GM18870 (cell line): ENCODE results near the gene SPRED3.
A peak's percentile ranks its signal among the peaks of the same experiment; 100 is the strongest.
"Not testable (repeated sequence)": the region's sequence is repeated elsewhere in the genome, so short reads cannot be mapped to it uniquely, and the experiment has no call there.

Experiments used
- ATAC-seq: cut with Tn5 transposase; IDR thresholded peaks from one replicate; pipeline ENCODE4 v1.9.1; 2021; ENCODE audit warnings: moderate library complexity; ENCODE audit not compliant: unreplicated experiment

Gene SPRED3

DNA sequence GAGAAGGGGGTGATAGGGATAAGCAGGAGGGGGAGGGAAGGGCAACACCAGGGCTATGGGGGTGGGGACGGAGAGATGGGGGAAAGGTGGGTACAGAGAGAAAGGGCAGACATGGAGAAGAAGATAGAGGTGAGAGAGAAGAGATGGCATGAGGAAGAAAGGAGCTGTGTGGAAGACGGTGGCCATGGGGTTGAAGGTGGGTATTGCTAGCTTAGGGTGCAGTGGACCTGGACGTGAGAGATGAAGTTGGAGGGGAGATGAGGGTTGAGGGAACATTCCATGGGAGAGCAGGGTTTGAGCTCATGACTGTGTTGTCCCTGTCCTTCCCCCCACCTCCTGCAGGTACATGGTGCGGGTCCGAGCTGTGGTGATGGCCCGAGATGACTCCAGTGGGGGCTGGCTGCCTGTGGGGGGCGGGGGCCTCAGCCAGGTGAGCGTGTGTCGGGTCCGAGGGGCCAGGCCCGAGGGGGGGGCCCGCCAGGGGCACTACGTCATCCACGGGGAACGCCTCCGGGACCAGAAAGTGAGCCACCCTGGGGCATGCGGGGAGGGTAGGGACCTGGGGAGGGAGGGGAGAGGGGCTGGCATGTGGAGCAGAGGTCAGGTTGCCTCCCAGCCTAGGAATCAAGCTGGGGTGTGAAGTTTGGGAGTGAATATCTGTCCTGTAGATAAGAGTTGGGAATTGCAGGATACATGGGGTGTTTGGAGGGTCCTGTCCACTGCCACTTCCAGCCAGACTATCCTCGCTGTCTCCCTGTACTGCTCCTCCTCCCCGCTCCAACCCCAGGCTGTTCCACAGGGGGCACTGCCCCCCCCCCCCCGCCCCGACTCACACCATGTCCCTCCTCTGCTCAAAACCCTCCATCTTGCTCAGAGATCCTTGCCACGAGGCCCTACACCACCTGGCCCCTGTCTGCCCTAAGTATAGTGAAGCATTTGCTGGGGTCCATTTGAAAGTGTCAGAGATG is 1.7 kb downstream of the SPRED3 start:
- no peak for ATAC-seq

DNA sequence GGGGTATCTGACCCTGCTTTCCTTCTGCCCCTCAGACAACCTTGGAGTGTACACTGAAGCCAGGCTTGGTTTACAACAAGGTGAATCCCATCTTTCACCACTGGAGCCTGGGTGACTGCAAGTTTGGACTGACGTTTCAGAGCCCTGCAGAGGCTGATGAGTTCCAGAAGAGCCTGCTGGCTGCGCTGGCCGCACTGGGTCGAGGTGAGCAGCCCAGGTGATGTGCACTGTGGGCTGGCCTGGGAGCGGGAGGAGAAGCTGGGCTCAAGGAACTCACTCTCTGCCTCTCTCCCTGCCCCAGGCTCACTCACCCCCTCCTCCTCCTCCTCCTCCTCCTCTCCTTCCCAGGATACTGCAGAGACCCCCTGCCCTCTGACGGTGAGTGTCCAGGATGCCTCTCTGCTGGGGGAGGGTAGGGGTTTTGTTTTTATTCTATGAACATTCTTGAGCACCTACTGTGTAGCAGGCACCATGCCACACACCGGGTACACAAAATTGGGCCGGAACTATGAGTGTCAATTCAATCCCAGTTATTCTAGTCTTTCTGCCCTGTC is 3.5 kb downstream of the SPRED3 start:
- ATAC-seq: no peak

DNA sequence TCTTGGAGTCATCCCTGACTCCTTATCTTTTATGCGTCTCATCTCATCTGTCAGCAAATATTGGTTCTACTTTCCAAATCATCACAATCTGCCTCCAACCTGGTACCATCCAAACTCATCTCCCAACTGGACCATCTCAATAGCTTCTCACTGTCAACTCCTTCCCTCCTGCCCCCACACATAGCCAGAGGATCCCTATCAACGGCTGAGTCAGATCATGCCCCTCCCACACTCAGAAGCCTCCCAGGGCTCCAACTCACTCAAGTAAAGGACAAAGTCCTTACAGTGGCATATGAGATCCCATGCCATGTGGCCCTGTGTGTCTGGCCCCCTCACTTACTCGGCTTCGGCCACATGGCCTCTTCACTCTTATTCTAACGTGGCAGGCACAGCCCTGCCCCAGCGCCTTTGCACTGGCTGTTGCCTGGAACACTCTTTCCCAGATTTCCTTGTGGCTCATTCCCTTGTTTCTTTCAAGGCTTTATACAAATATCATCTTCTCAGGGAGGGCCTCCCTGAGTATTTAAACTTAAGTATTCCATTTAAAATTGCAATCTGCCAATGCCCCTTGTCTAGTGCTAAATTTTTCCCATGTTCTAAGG is 4.3 kb downstream of the SPRED3 start:
- no peak for ATAC-seq

DNA sequence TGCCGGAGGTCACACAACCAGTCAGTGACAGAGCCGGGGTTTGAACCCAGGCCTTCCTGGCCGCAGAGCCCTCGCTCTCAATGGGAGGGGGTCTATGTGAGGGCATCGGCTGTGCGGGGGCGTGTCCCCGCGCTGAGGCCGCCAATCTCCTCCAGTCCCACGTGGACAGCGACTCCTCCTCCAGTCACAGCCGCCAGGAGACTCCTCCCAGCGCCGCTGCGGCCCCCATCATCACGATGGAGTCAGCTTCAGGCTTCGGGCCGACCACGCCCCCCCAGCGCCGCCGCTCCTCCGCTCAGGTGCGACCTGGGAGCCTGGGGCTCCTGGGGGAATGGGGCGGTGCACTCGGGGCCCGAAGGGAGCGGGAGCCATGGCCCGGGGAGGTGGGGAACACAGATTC is 6.0 kb downstream of the SPRED3 start:
- no peak for ATAC-seq

DNA sequence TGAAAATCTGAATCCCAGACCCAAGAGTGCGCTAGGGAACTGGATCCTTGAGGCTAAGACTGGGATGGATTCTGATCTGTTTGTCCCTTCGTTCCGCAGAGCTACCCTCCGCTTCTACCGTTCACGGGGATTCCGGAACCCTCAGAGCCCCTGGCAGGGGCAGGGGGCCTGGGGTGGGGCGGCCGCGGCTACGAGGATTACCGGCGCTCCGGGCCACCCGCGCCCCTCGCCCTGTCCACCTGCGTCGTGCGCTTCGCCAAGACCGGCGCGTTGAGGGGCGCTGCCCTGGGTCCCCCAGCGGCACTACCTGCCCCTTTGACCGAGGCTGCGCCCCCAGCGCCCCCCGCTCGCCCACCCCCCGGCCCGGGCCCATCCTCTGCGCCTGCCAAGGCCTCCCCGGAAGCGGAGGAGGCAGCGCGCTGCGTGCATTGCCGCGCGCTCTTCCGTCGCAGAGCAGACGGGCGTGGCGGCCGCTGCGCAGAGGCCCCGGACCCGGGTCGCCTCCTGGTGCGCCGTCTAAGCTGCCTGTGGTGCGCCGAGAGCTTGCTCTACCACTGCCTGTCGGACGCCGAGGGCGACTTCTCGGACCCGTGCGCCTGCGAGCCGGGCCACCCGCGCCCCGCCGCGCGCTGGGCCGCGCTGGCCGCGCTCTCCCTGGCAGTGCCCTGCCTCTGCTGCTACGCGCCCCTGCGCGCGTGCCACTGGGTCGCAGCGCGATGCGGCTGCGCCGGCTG is 7.1 kb downstream of the SPRED3 start:
- no peak for ATAC-seq

DNA sequence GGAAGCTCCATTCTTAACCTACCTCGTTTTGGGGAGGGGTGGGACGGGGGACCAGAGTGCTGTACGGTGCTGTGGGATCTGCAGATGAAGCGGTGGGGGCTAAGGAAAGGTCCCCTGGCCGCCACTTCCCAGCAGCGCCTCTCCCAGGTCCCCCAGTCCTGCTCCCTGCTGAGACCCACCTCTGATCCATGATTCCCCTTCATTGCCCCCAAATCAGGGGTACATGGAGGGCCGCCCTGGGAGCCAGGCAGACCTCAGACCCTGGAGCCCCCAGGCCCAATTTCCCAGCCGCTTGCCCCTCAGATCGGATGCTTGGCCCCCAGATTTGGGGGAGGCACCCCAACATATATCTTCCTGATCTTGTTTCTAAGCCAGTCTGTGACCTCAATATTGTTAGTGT is 10.6 kb downstream of the SPRED3 start:
- no peak for ATAC-seq

DNA sequence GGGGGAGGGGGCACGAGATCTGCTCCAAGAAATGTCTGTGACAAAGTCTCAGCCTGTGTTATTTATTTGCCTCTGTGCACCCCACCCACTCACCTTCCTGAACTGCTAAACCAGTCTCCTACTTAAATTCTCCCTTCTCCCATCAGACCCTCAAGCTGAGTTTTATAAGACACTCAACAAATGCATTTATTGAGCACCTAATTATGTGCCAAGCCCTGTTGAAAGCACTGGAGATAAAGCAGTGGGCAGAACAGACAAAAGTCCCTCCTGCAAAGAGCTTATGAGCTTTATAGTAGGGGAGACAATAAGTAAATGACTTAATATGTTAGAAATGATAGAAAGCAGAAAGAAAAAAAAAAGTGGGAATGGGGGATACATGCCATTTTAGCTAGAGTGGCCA is 11.0 kb downstream of the SPRED3 start:
- ATAC-seq: no peak

- ATAC-seq: no peak
These were observed 11.9 kb downstream of the SPRED3 start for GRCh38 chr19:38400361-38400760.

DNA sequence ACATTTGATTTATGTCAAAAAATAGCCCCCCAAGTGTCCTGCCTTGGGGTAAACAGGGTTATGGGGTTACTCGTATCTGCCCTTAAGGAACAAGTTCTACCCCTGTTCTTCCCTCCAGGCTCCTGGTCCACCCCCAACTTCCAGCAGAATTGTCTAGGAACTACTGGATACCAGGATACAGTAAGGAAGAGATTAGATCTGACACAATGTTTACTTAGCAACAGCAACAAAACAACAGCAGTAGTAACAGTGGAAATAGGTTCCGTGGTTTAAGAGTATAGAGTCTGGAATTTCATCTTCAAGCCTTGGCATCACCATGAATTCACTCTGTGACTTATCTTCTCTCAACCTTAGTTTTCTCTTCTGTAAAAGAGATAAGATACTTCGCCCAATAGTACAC is 12.7 kb downstream of the SPRED3 start:
- no peak for ATAC-seq

DNA sequence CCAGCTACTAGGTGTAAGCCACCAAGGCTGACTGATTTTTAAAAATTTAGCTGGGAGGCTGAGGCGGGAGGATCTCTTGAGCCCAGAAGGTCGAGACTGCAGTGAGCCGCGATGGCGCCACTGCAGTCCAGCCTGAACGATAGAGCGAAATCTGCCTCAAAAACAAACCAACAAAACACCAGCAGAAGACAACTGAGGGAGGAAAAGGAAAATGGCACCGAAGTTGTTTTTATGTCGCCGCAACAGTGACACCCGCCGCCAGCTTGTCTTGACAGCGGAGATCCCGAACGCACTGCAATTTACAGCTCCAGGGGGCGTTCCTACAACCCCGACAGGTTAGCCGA is 14.1 kb downstream of the SPRED3 start:
- ATAC-seq: no peak

DNA sequence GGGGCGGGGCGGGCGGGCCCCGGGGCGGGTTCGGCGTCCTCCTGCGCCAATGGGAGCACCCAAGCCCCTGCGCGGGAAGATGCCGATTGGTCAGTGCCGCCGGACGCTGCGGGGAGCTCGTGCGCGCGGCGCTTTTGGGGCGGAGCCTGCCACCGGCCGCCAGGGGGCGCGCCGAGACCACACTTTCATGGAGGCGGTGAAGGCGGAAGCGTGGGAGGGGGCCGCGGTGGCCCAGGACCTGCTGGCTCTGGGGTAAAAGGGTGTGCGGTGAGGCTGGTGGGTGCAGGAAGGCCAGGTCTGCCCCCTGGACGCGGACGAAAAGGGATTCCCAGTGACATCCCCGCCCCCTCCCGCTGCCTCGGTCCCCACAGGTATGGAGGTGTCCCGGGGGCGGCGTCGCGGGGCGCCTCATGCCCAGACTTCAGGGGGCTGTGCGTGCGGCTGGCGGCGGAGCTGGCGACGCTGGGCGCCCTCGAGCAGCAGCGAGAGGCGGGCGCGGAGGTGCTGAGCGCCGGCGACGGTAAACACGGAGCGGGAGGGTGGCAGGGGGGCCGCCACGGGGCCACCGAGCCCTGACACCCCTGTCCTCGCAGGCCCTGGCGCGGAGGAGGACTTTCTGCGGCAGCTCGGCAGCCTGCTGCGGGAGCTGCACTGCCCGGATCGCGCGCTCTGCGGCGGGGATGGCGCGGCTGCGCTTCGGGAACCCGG is 14.6 kb downstream of the SPRED3 start, which contains the start of gene FAM98C:
Gene FAM98C (plus strand): TSS at position 127 of the 708 bp plus-strand sequence. CDS start 61 bp downstream, at position 188.
- peak; percentile 75 for ATAC-seq

- ATAC-seq: no peak
These were observed 16.4 kb downstream of the SPRED3 start for GRCh38 chr19:38404858-38405257.

GRCh38 chr19:38405276-38405675 is 16.8 kb downstream of the SPRED3 start:
- no peak for ATAC-seq

DNA sequence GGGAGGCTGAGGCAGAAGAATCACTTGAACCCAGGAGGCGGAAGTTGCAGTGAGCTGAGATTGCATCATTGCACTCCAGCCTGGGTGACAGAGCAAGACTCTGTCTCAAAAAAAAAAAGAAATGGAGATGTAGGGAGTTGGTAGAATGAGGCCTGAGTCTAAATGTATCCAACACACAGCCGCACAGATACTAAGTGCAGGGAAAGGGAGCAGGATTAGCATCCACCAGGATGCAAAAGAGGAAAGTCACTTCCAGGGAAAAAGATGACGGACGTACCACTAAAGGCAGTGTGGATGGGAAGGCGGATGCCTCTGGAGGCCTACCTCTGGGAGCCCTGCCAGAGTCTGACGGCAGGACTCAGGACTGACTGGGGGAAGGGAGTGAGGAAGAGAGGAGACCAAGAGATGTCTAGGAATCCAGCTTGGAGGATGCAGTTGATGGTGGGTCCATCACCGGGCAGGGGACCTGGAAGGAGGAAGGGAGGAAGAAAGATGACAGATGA is 21.2 kb downstream of the SPRED3 start:
- no peak for ATAC-seq

DNA sequence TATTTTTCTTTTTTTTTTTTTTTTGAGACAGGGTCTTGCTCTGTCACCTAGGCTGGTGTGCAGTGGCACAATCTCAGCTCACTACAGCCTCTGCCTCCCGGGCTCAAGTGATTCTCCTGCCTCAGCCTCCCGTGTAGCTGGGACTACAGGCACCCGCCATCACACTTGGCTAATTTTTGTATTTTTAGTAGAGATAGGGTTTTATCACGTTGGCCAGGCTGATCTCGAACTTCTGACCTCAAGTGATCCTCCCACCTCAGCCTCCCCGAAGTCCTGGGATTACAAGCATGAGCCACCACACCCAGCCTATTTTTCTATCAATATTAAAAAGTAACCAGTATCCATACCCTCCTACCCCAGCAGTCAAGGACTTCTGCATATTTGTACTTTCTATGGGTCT is 21.9 kb downstream of the SPRED3 start:
- ATAC-seq: not testable (repeated sequence)

GRCh38 chr19:38411041-38411712 is 22.7 kb downstream of the SPRED3 start:
- ATAC-seq: no peak

GRCh38 chr19:38411898-38412297 is 23.4 kb downstream of the SPRED3 start:
- not testable (repeated sequence) for ATAC-seq

- no peak for ATAC-seq
These were observed 24.0 kb downstream of the SPRED3 start for GRCh38 chr19:38412491-38412890.

DNA sequence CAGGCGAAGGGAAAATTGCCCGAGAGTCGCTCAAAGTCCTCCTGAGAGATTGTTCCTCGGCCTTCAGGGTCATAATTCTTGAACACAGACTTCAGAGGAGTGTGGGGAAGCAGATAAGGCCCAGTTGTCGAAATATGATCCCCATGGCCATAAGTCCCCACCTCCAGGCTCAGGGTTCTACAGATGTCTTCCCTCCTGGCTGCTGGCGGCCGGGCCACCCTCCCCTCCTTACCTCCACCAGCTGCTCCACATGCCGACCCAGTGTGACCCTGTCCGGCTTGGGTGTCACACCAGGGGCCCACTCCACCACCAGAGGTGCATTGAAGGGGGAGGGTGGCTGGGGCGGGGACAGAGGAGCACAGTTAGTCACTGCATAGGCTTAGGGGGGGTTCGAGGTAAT is 24.5 kb downstream of the SPRED3 start:
- ATAC-seq: no peak

DNA sequence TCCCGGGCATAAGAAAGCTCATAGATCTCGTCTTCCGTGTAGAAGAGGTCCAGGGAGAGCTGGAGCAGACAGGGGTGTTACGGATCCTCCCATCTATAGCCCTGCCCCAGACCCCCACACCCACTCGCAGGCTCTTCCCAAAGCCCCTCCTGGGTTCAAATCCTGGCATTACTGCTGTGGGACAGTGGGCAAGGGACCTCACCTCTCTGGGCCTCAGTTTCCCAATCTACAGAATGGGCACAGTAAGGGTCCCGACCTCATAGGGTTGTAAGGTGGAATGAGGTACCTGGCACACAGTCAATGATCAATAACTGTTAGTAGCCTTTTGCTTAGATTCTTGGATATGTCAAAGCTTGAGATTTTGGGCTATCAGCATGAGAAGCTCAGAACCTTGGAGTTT is 24.9 kb downstream of the SPRED3 start:
- ATAC-seq: no peak
